Measurements from ENCODE around the gene ANTKMT. TPM values are rescaled to one million over a fixed set of nuclear protein-coding genes. Genes with fewer than 3 reads are reported as not detected.
"Not testable (repeated sequence)": the region's sequence is repeated elsewhere in the genome, so short reads cannot be mapped to it uniquely, and the experiment has no call there.

ANTKMT gene
- total RNA-seq, 2 donors from 2014 or later: 29.7 to 46.7 TPM

DNA sequence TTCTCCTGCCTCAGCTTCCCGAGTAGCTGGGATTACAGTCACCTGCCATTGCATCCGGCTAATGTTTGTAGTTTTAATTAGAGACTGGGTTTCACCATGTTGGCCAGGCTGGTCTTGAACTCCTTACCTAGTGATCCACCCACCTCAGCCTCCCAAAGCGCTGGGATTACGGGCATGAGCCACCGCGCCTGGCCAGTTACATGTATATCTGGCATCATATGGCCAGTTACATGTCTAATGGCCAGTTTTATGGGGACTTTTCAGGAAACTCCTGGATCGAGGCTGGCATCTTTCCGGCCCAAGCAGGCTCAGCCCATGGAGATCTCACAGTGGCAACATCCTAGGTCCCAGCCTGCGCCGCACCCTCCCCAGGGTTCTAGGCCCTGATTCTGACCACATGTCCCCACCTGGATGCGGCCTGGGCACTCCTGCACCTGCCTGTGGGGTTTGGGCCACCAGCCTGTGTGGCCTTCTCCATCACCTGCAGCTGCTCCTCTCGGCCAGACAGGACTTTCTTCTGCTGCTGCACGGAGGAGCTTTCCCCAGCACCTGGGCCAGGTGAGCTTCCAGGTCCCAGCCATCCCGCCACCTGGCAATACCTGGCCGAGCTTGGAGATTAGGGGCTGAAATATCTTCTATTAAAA lies 21.2 kb downstream of the ANTKMT start:
- Histone ChIP-seq H3K27me3 (replicated peaks; ENCODE audit: insufficient read depth) (no peaks in the 10 kb centered on the region), H3K9me3 (no peaks in the 10 kb centered on the region), H3K4me3 (no peak overlapping the region), H3K27ac (no peak overlapping the region), H3K4me1 (ENCODE audit: control insufficient read depth in 1 of 2, low read depth in 2 of 2) (peaks cover 8 to 11% of the 10 kb centered on the region in 2 donors), H3K36me3 (peaks cover 4% of the 10 kb centered on the region)
- DNase-seq (ENCODE audit: low spot score): no peak
- no peak for ATAC-seq (ENCODE audit: insufficient number of reproducible peaks, low FRiP score, low read depth)
- TF ChIP-seq CTCF (IDR thresholded peaks at IDR 0.05): no peak

GRCh38 chr16:742894-743293 lies 21.9 kb downstream of the ANTKMT start:
- H3K27ac ChIP-seq; DNase-seq (ENCODE audit: low spot score); H3K4me3 ChIP-seq; H3K9me3 ChIP-seq; H3K27me3 ChIP-seq (replicated peaks; ENCODE audit: insufficient read depth); ATAC-seq (ENCODE audit: insufficient number of reproducible peaks, low FRiP score, low read depth); H3K36me3 ChIP-seq: not testable (repeated sequence)
- peaks cover 8 to 11% of the 10 kb centered on the region in 2 donors for H3K4me1 ChIP-seq (ENCODE audit: control insufficient read depth in 1 of 2, low read depth in 2 of 2)

- Histone ChIP-seq H3K4me3 (no peak overlapping the region), H3K27ac (no peak overlapping the region), H3K4me1 (ENCODE audit: control insufficient read depth in 1 of 2, low read depth in 2 of 2) (peaks cover 8 to 11% of the 10 kb centered on the region in 2 donors), H3K9me3 (no peaks in the 10 kb centered on the region), H3K36me3 (no peaks in the 10 kb centered on the region), H3K27me3 (replicated peaks; ENCODE audit: insufficient read depth) (no peaks in the 10 kb centered on the region)
- no peak for DNase-seq (ENCODE audit: low spot score)
- ATAC-seq (ENCODE audit: insufficient number of reproducible peaks, low FRiP score, low read depth): no peak
- no peak for TF ChIP-seq CTCF (IDR thresholded peaks at IDR 0.05)
These were observed 23.0 kb downstream of the ANTKMT start for GRCh38 chr16:743794-744500.

GRCh38 chr16:745739-746138 lies 24.8 kb downstream of the ANTKMT start:
- no peak for TF ChIP-seq CTCF (IDR thresholded peaks at IDR 0.05)
- H3K27me3 ChIP-seq (replicated peaks; ENCODE audit: insufficient read depth): no peaks in the 10 kb centered on the region
- DNase-seq (ENCODE audit: low spot score) (no peak), ATAC-seq (ENCODE audit: insufficient number of reproducible peaks, low FRiP score, low read depth) (no peak)
- no peaks in the 10 kb centered on the region for H3K4me1 ChIP-seq (ENCODE audit: control insufficient read depth in 1 of 2, low read depth in 2 of 2)
- no peak overlapping the region for H3K27ac ChIP-seq
- no peaks in the 10 kb centered on the region for H3K36me3 ChIP-seq
- H3K9me3 ChIP-seq: no peaks in the 10 kb centered on the region
- no peak overlapping the region for H3K4me3 ChIP-seq

- Histone ChIP-seq H3K27ac (no peak overlapping the region), H3K36me3 (no peaks in the 10 kb centered on the region), H3K4me3 (no peak overlapping the region), H3K4me1 (ENCODE audit: control insufficient read depth in 1 of 2, low read depth in 2 of 2) (no peaks in the 10 kb centered on the region), H3K27me3 (replicated peaks; ENCODE audit: insufficient read depth) (no peaks in the 10 kb centered on the region), H3K9me3 (no peaks in the 10 kb centered on the region)
- no peak for TF ChIP-seq CTCF (IDR thresholded peaks at IDR 0.05)
- ATAC-seq (ENCODE audit: insufficient number of reproducible peaks, low FRiP score, low read depth) (no peak), DNase-seq (ENCODE audit: low spot score) (no peak)
These were observed 25.7 kb downstream of the ANTKMT start for GRCh38 chr16:746637-747036.
